Subcutaneous abdominal adipose tissue (tissue), 5 donors: Measurements from ENCODE around the gene ATF1.
"Not testable (repeated sequence)": the region's sequence is repeated elsewhere in the genome, so short reads cannot be mapped to it uniquely, and the experiment has no call there.

Source experiments
- H3K27ac ChIP-seq: one replicate; pipeline ENCODE4 v1.7.0; 2013; ENCODE audit warnings: low read depth, mild to moderate bottlenecking, inconsistent platforms, low read length, moderate library complexity
- H3K27me3 ChIP-seq, 5 donors: one replicate each; pipeline ENCODE4 v1.7.0; 2013; ENCODE audit warnings: low read length in 5 of 5, inconsistent platforms in 1 of 5; ENCODE audit not compliant: control insufficient read depth in 5 of 5, insufficient read depth in 4 of 5
- H3K36me3 ChIP-seq, 5 donors: one replicate each; pipeline ENCODE4 v1.7.0; 2013; ENCODE audit warnings: low read length in 5 of 5; ENCODE audit not compliant: control insufficient read depth in 5 of 5, insufficient read depth in 5 of 5
- H3K4me1 ChIP-seq, 5 donors: one replicate each; pipeline ENCODE4 v1.7.0; 2013; ENCODE audit warnings: low read length in 5 of 5, mild to moderate bottlenecking in 3 of 5, moderate library complexity in 1 of 5; ENCODE audit not compliant: control insufficient read depth in 5 of 5, insufficient read depth in 5 of 5
- H3K4me3 ChIP-seq, 5 donors: one replicate each; pipeline ENCODE4 v1.7.0; 2013; ENCODE audit warnings: low read length in 5 of 5, low read depth in 1 of 5
- H3K9ac ChIP-seq, 5 donors: one replicate each; pipeline ENCODE4 v1.7.0; 2013; ENCODE audit warnings: low read length in 5 of 5, mild to moderate bottlenecking in 4 of 5, moderate library complexity in 3 of 5
- H3K9me3 ChIP-seq, 5 donors: one replicate each; pipeline ENCODE4 v1.7.0; 2013; ENCODE audit warnings: low read length in 5 of 5; ENCODE audit not compliant: control insufficient read depth in 5 of 5
- donor health status: healthy.
- donor health status: healthy.
- donor health status: healthy.
- donor health status: healthy.
- donor health status: healthy.

Gene ATF1

DNA sequence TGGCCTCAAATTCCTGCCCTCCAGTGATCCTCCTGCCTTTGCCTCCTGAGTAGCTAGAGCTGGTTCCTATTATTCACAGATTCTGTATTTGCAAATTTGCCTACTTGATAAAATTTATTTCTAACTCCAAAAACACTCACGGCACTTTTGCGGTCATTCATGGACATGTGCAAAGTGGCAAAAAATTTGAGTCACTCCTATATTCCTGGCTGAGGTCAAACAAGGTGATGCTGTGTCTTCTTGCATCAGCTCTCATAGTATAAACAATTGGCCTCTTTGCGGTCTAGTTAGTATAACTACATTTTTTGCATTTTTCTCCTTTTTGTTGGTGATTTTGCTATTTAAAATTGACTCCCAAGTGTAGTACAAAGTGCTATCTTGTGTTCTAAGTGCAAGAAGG, 24.7 kb downstream of the ATF1 start:
- Histone ChIP-seq H3K9ac (no peak overlapping the region), H3K4me1 (no peaks in the 10 kb centered on the region), H3K27me3 (no peaks in the 10 kb centered on the region), H3K27ac (no peak overlapping the region), H3K36me3 (peaks cover 0 to 8% (median 0%) of the 10 kb centered on the region in 5 donors), H3K4me3 (no peak overlapping the region), H3K9me3 (no peaks in the 10 kb centered on the region)

DNA sequence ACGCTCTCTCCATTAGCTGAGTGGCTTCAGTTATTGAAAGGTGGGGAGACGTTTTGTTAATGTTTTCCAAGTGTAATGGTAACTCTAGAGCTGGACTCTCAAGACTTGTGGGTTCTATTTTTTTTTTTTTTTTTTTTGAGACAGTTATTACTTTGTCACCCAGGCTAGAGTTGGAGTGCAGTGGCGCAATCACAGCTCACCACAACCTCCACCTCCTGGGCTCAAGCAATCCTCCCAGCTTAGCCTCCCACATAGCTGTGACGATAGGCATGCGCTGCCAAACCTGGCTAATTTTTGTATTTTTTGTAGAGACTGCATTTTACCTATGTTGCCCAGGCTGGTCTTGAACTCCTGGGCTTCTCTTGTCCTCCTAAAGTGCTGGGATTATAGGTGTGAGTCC, 26.2 kb downstream of the ATF1 start:
- Histone ChIP-seq H3K27ac (no peak overlapping the region), H3K36me3 (peaks cover 0 to 8% (median 0%) of the 10 kb centered on the region in 5 donors), H3K9ac (no peak overlapping the region), H3K4me1 (no peaks in the 10 kb centered on the region), H3K9me3 (no peaks in the 10 kb centered on the region), H3K27me3 (no peaks in the 10 kb centered on the region), H3K4me3 (no peak overlapping the region)

DNA sequence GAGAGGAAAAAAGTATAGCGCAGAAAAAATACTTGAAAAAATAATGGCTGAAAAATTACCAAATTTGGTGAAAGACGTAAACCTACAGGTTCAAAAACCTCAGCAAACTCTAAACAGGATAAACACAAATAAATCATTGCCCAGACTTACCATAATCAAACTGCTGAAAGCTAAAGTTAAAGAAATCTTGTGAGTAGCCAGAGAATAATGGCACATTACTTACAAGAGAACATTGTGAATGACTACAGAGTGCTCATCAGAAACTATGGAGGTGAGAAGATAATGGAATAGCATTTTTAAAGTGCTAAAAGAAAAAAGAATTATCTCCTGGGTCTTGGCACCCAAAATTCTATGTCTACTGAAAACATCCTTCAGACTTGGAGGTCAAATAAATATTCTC, 36.0 kb downstream of the ATF1 start:
- no peak overlapping the region for H3K27ac ChIP-seq
- H3K4me1 ChIP-seq, result no peaks in the 10 kb centered on the region
- no peak overlapping the region for H3K4me3 ChIP-seq
- peaks cover 0 to 7% (median 5%) of the 10 kb centered on the region in 5 donors for H3K9me3 ChIP-seq
- H3K36me3 ChIP-seq, result peaks cover 18 to 42% (median 32%) of the 10 kb centered on the region in 5 donors
- no peak overlapping the region for H3K9ac ChIP-seq
- no peaks in the 10 kb centered on the region for H3K27me3 ChIP-seq

DNA sequence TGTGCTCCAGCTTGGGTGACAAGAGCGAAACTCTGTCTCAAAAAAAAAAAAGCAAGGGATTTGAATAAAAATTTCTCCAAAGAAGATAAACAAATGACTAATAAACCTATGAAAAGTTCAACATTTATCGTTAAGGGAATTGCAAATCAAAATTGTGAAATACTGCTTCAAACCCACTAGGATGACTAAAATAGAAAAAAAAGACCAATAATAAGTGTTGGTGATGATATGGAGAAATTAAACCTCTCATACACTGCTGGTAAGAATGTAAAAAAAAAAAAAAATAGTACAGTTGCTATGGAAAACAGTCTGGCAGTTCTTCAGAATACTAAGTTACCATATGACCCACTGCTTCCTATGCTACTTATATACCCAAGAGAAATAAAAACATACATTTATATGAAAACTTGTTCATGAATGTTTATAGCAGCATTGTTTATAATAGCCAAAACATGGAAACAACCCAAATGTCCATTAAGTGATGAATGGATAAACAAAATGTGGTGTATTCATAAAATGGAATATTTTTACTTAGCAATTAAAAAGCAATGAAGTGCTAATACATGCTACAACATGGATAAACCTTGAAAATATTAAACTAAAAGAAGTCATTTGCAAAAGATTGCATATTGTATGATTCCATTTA, 39.5 kb downstream of the ATF1 start:
- H3K27ac ChIP-seq, result no peak overlapping the region
- H3K4me3 ChIP-seq, result no peak overlapping the region
- H3K9me3 ChIP-seq, result peaks cover 0 to 7% (median 5%) of the 10 kb centered on the region in 5 donors
- H3K27me3 ChIP-seq, result no peaks in the 10 kb centered on the region
- H3K36me3 ChIP-seq, result peaks cover 6 to 22% (median 18%) of the 10 kb centered on the region in 5 donors
- H3K9ac ChIP-seq, result no peak overlapping the region
- peaks cover 0 to 8% (median 5%) of the 10 kb centered on the region in 5 donors for H3K4me1 ChIP-seq

DNA sequence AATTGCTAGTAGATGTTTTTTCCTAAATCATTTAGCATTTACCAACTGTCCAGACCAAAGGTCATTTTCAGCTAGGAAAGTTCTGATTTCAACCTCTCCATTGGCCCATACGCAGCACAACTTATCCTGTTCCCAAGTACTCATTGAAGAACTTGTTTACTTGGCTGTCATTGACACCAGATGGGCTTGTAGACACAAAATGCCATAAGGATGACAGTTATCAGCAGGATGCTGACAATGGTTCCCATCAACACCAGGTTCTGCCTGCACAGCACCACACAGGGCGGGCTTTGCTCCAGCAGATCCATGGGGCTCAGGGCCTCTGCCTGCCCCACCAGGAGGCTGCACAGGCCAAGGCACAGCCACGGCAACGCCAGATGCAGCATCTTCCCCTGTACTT, 42.3 kb downstream of the ATF1 start:
- Histone ChIP-seq H3K36me3 (peaks cover 8 to 19% (median 15%) of the 10 kb centered on the region in 5 donors), H3K4me3 (no peak overlapping the region), H3K4me1 (peaks cover 0 to 8% (median 5%) of the 10 kb centered on the region in 5 donors), H3K27me3 (no peaks in the 10 kb centered on the region), H3K9ac (no peak overlapping the region), H3K9me3 (no peaks in the 10 kb centered on the region), H3K27ac (no peak overlapping the region)

DNA sequence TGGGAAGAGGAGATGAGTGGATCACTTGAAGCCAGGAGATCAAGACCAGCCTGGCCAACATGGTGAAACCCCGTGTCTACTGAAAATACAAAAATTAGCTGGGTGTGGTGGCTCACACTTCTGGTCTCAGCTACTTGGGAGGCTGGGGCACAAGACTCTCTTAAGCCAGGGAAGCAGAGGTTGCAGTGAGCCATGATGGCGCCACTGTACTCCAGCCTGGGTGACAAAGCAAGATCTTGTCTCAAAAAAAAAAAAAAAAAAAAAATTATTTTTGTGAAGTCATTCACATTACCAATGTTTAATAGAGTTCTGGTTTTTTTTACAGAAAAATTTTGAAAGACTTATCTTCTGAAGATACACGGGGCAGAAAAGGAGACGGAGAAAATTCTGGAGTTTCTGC, 45.2 kb downstream of the ATF1 start:
- H3K9ac ChIP-seq, H3K27me3 ChIP-seq, H3K4me3 ChIP-seq, H3K9me3 ChIP-seq, H3K27ac ChIP-seq, H3K4me1 ChIP-seq: not testable (repeated sequence)
- peaks cover 20 to 32% (median 29%) of the 10 kb centered on the region in 5 donors for H3K36me3 ChIP-seq

DNA sequence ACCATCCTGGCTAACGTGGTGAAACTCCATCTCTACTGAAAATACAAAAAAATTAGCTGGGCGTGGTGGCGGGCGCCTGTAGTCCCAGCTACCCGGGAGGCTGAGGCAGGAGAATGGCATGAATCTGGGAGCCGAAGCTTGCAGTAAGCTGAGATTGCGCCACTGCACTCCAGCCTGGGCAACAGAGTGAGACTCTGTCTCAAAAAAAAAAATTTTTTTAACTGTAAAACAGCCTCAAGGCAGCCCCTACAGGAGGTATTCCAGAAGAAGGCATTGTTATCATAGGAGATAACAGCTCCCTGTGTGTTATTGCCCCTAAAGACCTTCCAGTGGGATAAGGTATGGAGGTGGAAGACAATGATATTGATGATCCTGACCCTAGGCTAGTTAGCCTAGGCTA, 51.0 kb downstream of the ATF1 start:
- not testable (repeated sequence) for H3K4me1 ChIP-seq, H3K9me3 ChIP-seq, H3K27ac ChIP-seq, H3K27me3 ChIP-seq, H3K4me3 ChIP-seq, H3K9ac ChIP-seq
- H3K36me3 ChIP-seq, result peaks cover 32 to 72% (median 63%) of the 10 kb centered on the region in 5 donors

DNA sequence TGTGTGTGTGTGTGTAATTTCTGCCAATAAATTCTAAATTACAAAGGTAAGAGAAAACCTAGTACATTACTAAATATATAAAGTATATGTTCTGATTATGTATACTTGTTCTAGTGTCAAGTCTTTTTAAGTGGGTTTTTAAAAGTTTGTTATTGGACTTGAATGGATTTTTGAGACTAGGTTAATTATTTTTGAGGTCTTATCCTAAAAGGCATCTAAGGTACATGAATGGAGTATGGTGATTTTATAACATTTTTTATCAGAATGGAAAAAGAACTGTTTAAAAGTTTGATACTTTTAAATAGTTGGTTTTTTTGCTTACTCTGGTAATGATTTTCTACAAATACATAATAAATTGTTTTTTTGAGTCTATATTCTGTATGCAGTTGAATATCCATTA, 56.3 kb downstream of the ATF1 start:
- peaks cover 0 to 4% (median 0%) of the 10 kb centered on the region in 5 donors for H3K4me1 ChIP-seq
- peaks cover 9 to 43% (median 31%) of the 10 kb centered on the region in 5 donors for H3K36me3 ChIP-seq
- H3K27ac ChIP-seq, result no peak overlapping the region
- H3K27me3 ChIP-seq, result no peaks in the 10 kb centered on the region
- no peaks in the 10 kb centered on the region for H3K9me3 ChIP-seq
- H3K4me3 ChIP-seq, result no peak overlapping the region
- H3K9ac ChIP-seq, result no peak overlapping the region

DNA sequence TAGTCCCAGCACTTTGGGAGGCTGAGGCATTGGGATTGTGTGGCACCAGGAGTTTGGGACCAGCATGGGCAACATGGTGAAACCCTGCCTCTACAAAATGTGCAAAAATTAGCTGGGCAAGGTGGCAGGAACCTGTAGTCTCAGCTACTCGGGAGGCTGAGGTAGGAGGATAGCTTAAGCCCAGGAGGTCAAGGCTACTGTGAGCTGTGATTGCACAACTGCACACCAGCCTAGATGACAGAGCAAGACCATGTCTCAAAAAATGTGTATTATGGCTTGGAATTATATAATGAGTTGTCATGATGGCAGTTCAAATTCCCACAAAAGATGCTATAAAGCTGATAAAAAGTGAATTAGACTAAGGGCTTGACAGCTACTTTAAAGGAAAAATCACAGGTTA, 58.2 kb downstream of the ATF1 start:
- Histone ChIP-seq H3K9me3 (no peaks in the 10 kb centered on the region), H3K4me1 (peaks cover 0 to 9% (median 0%) of the 10 kb centered on the region in 5 donors), H3K36me3 (peaks cover 6 to 24% (median 16%) of the 10 kb centered on the region in 5 donors), H3K27me3 (no peaks in the 10 kb centered on the region), H3K27ac (no peak overlapping the region), H3K4me3 (no peak overlapping the region), H3K9ac (no peak overlapping the region)

DNA sequence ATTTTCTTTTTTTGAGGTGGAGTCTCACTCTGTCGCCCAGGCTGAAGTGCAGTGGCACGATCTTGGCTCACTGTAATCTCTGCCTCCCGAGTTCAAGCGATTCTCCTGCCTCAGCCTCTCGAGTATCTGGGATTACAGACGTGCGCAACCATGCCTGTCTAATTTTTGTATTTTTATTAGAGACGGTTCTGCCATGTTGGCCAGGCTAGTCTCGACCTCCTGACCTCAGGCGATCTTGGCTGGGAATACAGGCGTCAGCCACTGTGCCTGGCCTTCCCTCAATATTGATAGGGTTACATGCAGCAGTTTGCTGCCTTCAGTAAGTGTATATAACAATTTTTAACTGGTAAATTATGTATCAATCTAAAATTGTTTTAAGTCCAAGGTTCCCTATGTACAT, 59.8 kb downstream of the ATF1 start:
- H3K36me3 ChIP-seq, H3K4me1 ChIP-seq, H3K27me3 ChIP-seq: not testable (repeated sequence)

More for the DNA sequence above, 59.8 kb downstream of the ATF1 start:
- not testable (repeated sequence) for H3K9ac ChIP-seq, H3K27ac ChIP-seq, H3K9me3 ChIP-seq, H3K4me3 ChIP-seq
